GM10248 (cell line): Measurements from ENCODE around the gene GCN1.
A peak's percentile ranks its signal among the peaks of the same experiment; 100 is the strongest.

Experiments used
- CTCF ChIA-PET: fragments of 300-600 bp; sonication (Branson Sonifier 250); formaldehyde crosslinking; extraction: SDS; loops from one replicate; lab custom pipeline; 2021; ENCODE audit warnings: antibody characterized with exemption; lab: Yijun Ruan, JAX
- POLR2A ChIA-PET: fragments of 350-650 bp; sonication (Branson Sonifier 250); formaldehyde crosslinking; extraction: SDS; loops from one replicate; lab custom pipeline; 2020; ENCODE audit warnings: antibody characterized with exemption; lab: Yijun Ruan, JAX
- DNase-seq: peaks from one replicate; pipeline ENCODE4 v3.0.0; 2012; ENCODE audit errors: extremely low spot score
- CTCF ChIP-seq: IDR thresholded peaks from 2 replicates; pipeline ENCODE4 v1.5.1; 2012; ENCODE audit warnings: mild to moderate bottlenecking, low read depth; ENCODE audit errors: extremely low read depth, missing control alignments, control extremely low read depth

The GCN1 gene

GRCh38 chr12:120106151-120106550 is 88.4 kb downstream of the GCN1 start:
- TF ChIP-seq CTCF: no peak
- CTCF ChIA-PET: interaction anchor here (1.8 to 4.2 kb wide), 2 partner anchors 19 to 1730 kb away, joined by 3 to 14 read pairs; partner anchors contain the start of gene SUDS3
- no peak for DNase-seq
- POLR2A ChIA-PET: interaction anchor here (0.6 kb wide), 1 partner anchor 10 kb away, joined by 3 read pairs; no protein-coding TSS in a partner anchor

DNA sequence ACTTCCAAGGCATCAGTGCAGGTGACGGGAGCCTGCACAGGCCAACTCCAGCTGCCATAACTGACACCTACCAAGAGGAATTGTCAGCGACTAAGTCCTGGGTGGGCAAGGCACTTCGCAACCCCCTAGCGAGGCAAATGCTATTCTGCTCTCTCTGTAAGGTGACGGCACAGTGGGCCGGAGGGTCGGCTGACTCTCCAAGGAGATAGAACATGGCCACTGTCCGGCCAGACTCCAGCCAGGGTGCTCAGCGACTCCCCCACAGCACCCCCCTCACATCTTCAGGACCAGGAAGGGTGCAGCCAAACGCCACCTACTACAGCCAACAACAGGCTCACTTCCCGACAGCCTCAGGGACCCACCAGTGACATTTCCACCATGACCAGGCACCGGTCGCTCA is 91.1 kb downstream of the GCN1 start:
- DNase-seq: no peak
- CTCF ChIA-PET: interaction anchor here (1.0 to 3.3 kb wide), 4 partner anchors 12 to 98 kb away, joined by 3 to 13 read pairs (median 3); partner anchors contain the start of gene RPLP0
- POLR2A ChIA-PET: interaction anchor here (0.7 kb wide), 1 partner anchor 11 kb away, joined by 3 read pairs; no protein-coding TSS in a partner anchor
- no peak for TF ChIP-seq CTCF

DNA sequence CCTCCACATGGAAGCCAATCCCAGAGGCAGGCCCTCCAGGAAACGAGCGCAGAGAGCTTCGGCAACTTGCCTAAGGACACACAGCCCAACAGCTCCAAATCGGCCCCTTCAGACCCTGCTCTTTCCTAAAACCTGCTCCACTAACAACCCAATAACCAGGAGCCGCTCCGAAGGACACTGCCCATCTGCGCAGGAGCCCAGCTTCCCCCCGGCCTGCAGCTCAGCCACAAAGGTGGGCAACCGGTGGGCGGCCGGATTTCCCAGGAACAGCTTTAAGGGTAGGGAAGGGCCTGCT is 91.5 kb downstream of the GCN1 start:
- ChIA-PET CTCF (interaction anchor here (1.0 to 3.3 kb wide), 4 partner anchors 12 to 98 kb away, joined by 3 to 13 read pairs (median 3); partner anchors contain the start of gene RPLP0), POLR2A (interaction anchor here (0.7 kb wide), 1 partner anchor 12 kb away, joined by 3 read pairs; no protein-coding TSS in a partner anchor)
- DNase-seq: no peak
- TF ChIP-seq CTCF: no peak

DNA sequence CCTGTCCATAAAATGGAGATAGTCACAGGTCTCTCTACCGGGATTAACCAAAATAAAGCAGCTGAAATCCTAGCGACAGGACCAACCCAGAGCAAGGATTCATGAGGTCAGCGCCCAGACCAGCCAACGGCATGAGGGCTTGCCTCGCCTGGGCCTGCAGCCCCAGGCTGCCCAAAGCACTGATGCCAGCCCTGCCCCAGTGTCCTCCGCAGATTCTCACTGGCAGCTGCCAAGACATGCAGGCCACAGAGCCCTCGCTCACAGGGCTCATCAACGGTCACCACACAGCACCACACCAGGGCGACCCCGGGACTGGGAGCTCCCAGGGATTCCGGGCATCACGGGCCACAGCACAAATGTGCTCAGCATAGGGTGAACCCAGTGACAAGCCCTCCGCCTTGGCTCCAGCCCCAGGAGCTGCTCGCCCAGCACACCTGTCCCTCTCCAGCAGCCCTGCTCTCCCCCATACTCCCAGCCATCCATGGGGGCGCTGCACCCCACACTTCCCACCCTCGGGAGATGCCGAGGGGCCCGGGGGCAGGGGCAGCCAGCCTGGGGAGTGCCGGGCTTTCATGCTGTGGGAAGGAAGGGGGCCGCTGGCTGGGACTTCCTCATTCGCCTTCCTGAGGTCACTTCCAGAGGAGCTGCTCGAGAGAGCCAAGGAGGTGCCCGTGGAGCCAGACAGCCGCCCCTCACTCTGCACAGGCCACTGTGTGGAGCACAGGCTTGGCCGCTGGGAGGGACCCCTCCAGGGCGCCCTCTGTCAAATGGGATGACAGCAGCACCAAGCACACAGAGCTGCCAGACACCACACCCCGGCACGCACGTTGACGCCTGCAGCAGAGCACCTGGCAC is 92.1 kb downstream of the GCN1 start:
- POLR2A ChIA-PET: interaction anchor here (0.7 kb wide), 1 partner anchor 12 kb away, joined by 3 read pairs; no protein-coding TSS in a partner anchor
- CTCF ChIA-PET: interaction anchor here (1.0 to 3.3 kb wide), 5 partner anchors 8 to 99 kb away, joined by 3 to 13 read pairs (median 3); partner anchors contain the start of gene RPLP0

DNA sequence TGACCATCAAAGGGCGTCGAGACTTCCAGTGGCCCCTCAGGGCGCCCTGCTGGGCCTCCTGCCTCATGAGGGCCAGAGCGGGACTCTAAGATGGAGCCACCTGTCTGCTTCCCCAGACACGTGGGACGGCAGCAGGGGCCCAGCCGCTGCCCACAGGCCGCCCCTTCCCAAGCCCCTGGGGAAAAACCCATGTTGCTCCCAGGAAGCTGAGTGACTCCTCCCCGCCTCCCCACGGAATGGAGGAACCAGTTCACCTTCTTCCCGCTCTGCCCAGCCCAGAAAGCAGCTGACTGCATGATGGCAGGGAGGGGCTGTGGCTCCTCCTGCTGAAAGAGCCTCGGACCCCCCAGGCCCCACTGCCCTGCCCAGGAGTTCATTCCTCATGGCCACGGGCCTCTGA is 92.9 kb downstream of the GCN1 start:
- POLR2A ChIA-PET: interaction anchor here (0.9 kb wide), 1 partner anchor 15 kb away, joined by 3 read pairs; no protein-coding TSS in a partner anchor
- no peak for TF ChIP-seq CTCF
- CTCF ChIA-PET: interaction anchor here (1.0 to 3.3 kb wide), 4 partner anchors 9 to 100 kb away, joined by 3 to 13 read pairs (median 4); partner anchors contain the start of gene RPLP0
- no peak for DNase-seq

More for the DNA sequence above, 92.1 kb downstream of the GCN1 start:
- no peak for DNase-seq
- TF ChIP-seq CTCF: no peak

GRCh38 chr12:120101182-120101581 is 93.3 kb downstream of the GCN1 start:
- DNase-seq: peak; percentile 48
- POLR2A ChIA-PET: interaction anchor here (0.9 to 1.0 kb wide), 2 partner anchors 14 to 15 kb away, joined by 3 read pairs; no protein-coding TSS in a partner anchor
- CTCF ChIA-PET: interaction anchor here (1.0 to 3.3 kb wide), 3 partner anchors 9 to 14 kb away, joined by 3 to 13 read pairs (median 5); no protein-coding TSS in a partner anchor
- TF ChIP-seq CTCF: no peak
